Measurements from ENCODE around the gene YTHDF1.

Gene YTHDF1

GRCh38 chr20:63174309-63175037 lies 41.5 kb downstream of the YTHDF1 start:
- peaks cover 9% of the 10 kb centered on the region for H3K4me1 Mint-ChIP-seq
- no peaks in the 10 kb centered on the region for H3K9me3 Mint-ChIP-seq
- peaks cover 48% of the 10 kb centered on the region for H3K27me3 Mint-ChIP-seq
- no peak for ATAC-seq
- H3K36me3 Mint-ChIP-seq (ENCODE audit: low read depth), result no peaks in the 10 kb centered on the region
- no peak overlapping the region for H3K4me3 Mint-ChIP-seq
- DNase-seq, result no peak
- no peak overlapping the region for H3K27ac Mint-ChIP-seq

GRCh38 chr20:63173552-63174191 lies 42.3 kb downstream of the YTHDF1 start:
- no peaks in the 10 kb centered on the region for H3K9me3 Mint-ChIP-seq
- H3K27ac Mint-ChIP-seq, result no peak overlapping the region
- DNase-seq, result no peak
- no peaks in the 10 kb centered on the region for H3K36me3 Mint-ChIP-seq (ENCODE audit: low read depth)
- no peak overlapping the region for H3K4me3 Mint-ChIP-seq
- ATAC-seq, result no peak
- H3K4me1 Mint-ChIP-seq, result peaks cover 7% of the 10 kb centered on the region
- H3K27me3 Mint-ChIP-seq, result peaks cover 47% of the 10 kb centered on the region

DNA sequence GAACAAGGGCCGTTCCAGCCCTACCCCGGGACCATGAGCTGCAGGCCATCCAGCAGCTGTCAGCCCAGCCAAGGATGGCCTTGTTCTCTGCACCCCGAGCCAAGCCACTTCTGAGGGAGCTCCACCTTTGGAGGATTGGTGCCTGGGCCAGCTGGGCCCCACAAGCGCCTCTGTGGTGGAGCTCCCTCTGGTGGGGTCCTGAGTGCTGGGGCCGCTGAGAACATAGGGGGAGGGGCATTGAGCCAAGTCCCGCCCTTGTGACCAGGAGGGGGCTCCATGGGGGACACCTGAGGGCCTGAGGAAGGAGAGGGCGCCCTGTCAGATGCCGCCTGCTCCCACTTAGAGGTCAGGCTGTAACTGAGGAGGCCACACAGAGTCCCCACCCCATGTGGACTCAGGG lies 43.2 kb downstream of the YTHDF1 start:
- Mint-ChIP-seq H3K9me3 (no peaks in the 10 kb centered on the region), H3K36me3 (ENCODE audit: low read depth) (no peaks in the 10 kb centered on the region), H3K4me3 (no peak overlapping the region), H3K27ac (no peak overlapping the region), H3K27me3 (peaks cover 44% of the 10 kb centered on the region), H3K4me1 (peaks cover 5% of the 10 kb centered on the region)
- ATAC-seq (no peak), DNase-seq (peak; percentile 26)

- H3K9me3 Mint-ChIP-seq, result no peaks in the 10 kb centered on the region
- H3K27me3 Mint-ChIP-seq, result peaks cover 42% of the 10 kb centered on the region
- no peak overlapping the region for H3K4me3 Mint-ChIP-seq
- H3K36me3 Mint-ChIP-seq (ENCODE audit: low read depth), result no peaks in the 10 kb centered on the region
- DNase-seq, result no peak
- H3K27ac Mint-ChIP-seq, result no peak overlapping the region
- no peak for ATAC-seq
- peaks cover 3% of the 10 kb centered on the region for H3K4me1 Mint-ChIP-seq
Observed at GRCh38 chr20:63171991-63172390, 43.9 kb downstream of the YTHDF1 start.

DNA sequence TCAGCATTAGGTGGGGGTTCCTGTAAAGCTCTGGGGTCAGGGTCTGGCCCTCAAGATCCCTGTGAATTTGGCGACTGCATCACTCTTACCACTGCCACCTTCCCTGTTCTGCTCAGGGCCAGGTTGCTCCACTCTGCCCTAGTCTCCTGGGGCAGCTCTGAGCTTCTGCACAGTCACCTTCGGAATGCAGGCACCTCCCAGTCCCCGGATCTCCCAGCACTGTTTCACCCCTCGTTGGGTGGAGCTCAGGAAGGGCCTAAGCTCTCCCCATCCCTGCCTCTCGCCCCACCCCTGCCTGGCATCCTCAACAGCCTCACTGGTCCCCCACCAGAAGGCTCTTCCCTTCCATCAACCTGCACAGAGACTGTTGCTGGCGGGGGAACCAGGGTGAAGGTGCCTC lies 46.2 kb downstream of the YTHDF1 start:
- no peaks in the 10 kb centered on the region for H3K4me1 Mint-ChIP-seq
- H3K9me3 Mint-ChIP-seq, result no peaks in the 10 kb centered on the region
- H3K36me3 Mint-ChIP-seq (ENCODE audit: low read depth), result no peaks in the 10 kb centered on the region
- no peak overlapping the region for H3K4me3 Mint-ChIP-seq
- no peak overlapping the region for H3K27ac Mint-ChIP-seq
- ATAC-seq (no peak), DNase-seq (no peak)
- H3K27me3 Mint-ChIP-seq, result peaks cover 27% of the 10 kb centered on the region

DNA sequence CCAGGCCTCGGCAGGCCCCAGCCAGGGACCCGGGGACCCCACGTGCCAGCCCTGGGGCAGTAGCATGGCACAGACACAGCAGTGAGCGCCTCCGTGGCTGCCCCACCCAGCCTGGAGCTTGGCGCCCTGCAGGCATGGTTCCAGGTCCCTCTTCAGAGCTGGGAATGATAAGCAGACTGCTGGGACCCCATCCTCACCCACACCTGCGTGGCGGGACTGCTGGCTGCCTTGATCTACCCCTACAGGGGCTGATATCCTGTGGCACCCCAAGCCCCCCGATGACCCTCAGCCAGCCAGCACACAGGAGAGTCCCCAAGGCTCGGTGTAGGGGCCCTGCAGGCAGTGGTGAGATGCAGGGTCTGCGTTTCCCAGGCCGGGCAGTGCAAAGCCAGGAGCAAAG lies 47.1 kb downstream of the YTHDF1 start:
- Mint-ChIP-seq H3K36me3 (ENCODE audit: low read depth) (no peaks in the 10 kb centered on the region), H3K27ac (no peak overlapping the region), H3K27me3 (peaks cover 19% of the 10 kb centered on the region), H3K4me1 (no peaks in the 10 kb centered on the region), H3K4me3 (no peak overlapping the region), H3K9me3 (no peaks in the 10 kb centered on the region)
- ATAC-seq, result no peak
- DNase-seq, result no peak

DNA sequence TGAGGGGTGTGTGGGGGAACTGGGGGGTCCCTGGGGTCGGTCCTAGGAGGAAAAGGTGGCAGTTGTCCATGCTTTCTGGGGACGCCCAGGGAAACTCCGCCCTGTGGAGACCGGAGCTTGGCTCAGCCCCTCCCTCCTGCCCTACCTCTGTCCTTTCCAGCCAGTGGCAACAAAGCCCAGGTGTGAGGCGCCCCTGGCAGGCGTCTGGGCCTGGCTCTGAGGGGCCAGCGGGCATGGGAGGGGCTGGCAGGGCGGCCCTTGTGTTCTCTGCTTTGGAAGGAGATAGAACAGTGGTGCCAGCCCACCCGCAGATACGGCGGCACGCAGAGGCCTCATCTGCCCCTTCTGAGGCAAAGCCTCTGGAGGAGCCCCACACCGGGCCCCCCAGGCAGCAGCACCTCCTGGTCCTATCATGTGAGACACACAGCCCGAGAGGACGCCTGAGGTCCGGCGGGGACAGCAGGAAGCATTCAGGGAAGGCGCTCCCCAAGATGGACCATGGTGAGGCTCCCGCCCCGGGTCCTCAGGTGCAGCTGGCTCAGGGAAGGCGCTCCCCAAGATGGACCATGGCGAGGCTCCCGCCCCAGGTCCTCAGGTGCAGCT lies 47.9 kb downstream of the YTHDF1 start:
- H3K36me3 Mint-ChIP-seq (ENCODE audit: low read depth), result no peaks in the 10 kb centered on the region
- H3K9me3 Mint-ChIP-seq, result no peaks in the 10 kb centered on the region
- H3K27me3 Mint-ChIP-seq, result peaks cover 17% of the 10 kb centered on the region
- no peak for ATAC-seq
- DNase-seq, result no peak
- H3K4me3 Mint-ChIP-seq, result no peak overlapping the region
- H3K4me1 Mint-ChIP-seq, result no peaks in the 10 kb centered on the region
- H3K27ac Mint-ChIP-seq, result no peak overlapping the region

GRCh38 chr20:63167026-63167917 lies 48.7 kb downstream of the YTHDF1 start:
- peaks cover 13% of the 10 kb centered on the region for H3K27me3 Mint-ChIP-seq
- ATAC-seq (no peak), DNase-seq (no peak)
- H3K9me3 Mint-ChIP-seq, result no peaks in the 10 kb centered on the region
- no peaks in the 10 kb centered on the region for H3K36me3 Mint-ChIP-seq (ENCODE audit: low read depth)
- no peak overlapping the region for H3K4me3 Mint-ChIP-seq
- H3K27ac Mint-ChIP-seq, result no peak overlapping the region
- no peaks in the 10 kb centered on the region for H3K4me1 Mint-ChIP-seq

GRCh38 chr20:63166193-63167020 lies 49.5 kb downstream of the YTHDF1 start:
- ATAC-seq (no peak), DNase-seq (no peak)
- no peaks in the 10 kb centered on the region for H3K9me3 Mint-ChIP-seq
- H3K27me3 Mint-ChIP-seq, result peaks cover 4% of the 10 kb centered on the region
- H3K36me3 Mint-ChIP-seq (ENCODE audit: low read depth), result no peaks in the 10 kb centered on the region
- H3K27ac Mint-ChIP-seq, result no peak overlapping the region
- H3K4me3 Mint-ChIP-seq, result no peak overlapping the region
- H3K4me1 Mint-ChIP-seq, result no peaks in the 10 kb centered on the region

- Mint-ChIP-seq H3K4me3 (no peak overlapping the region), H3K27me3 (no peaks in the 10 kb centered on the region), H3K9me3 (no peaks in the 10 kb centered on the region), H3K4me1 (no peaks in the 10 kb centered on the region), H3K27ac (no peak overlapping the region), H3K36me3 (ENCODE audit: low read depth) (no peaks in the 10 kb centered on the region)
- no peak for DNase-seq
- no peak for ATAC-seq
Observed at GRCh38 chr20:63165356-63166192, 50.4 kb downstream of the YTHDF1 start.

- Mint-ChIP-seq H3K4me3 (no peak overlapping the region), H3K9me3 (no peaks in the 10 kb centered on the region), H3K27me3 (no peaks in the 10 kb centered on the region), H3K4me1 (no peaks in the 10 kb centered on the region), H3K27ac (no peak overlapping the region), H3K36me3 (ENCODE audit: low read depth) (no peaks in the 10 kb centered on the region)
- ATAC-seq (no peak), DNase-seq (no peak)
Observed at GRCh38 chr20:63164484-63165355, 51.2 kb downstream of the YTHDF1 start.

GRCh38 chr20:63163596-63164483 lies 52.1 kb downstream of the YTHDF1 start:
- Mint-ChIP-seq H3K4me3 (no peak overlapping the region), H3K27me3 (no peaks in the 10 kb centered on the region), H3K27ac (no peak overlapping the region), H3K9me3 (no peaks in the 10 kb centered on the region), H3K4me1 (no peaks in the 10 kb centered on the region), H3K36me3 (ENCODE audit: low read depth) (no peaks in the 10 kb centered on the region)
- ATAC-seq (no peak), DNase-seq (no peak)

Data from activated naive CD8-positive, alpha-beta T cell treated with anti-CD3 and anti-CD28 coated beads, Interleukin-2, amount 50 U/mL, for 24 hours (primary cell).